Measurements from ENCODE around the gene TPK1. TPM values are rescaled to one million over a fixed set of nuclear protein-coding genes. Genes with fewer than 3 reads are reported as not detected.
A peak's percentile ranks its signal among the peaks of the same experiment; 100 is the strongest.
"Not testable (repeated sequence)": the region's sequence is repeated elsewhere in the genome, so short reads cannot be mapped to it uniquely, and the experiment has no call there.

Gene TPK1
- total RNA-seq, 8 experiments from 2014 or later, result 3.9 to 18.0 (median 8.4) TPM

- ATAC-seq (replicated peaks in 6 of 8), result no peak
- in situ Hi-C loops (cut with MboI; ENCODE audit: low pct_unique_long_range_greater_than_20kb in 2 of 9, low sequenced_read_pairs in 9 of 9, unreplicated experiment in 9 of 9), result no loop called here
- WGBS, 10 experiments, result 0 to 91% (median 35%) methylated on average over 1 to 2 of the region's 2 CpGs; no CpG with 5 or more reads in 2 of the 10 experiments
- H3K4me3 ChIP-seq, result no peak overlapping the region
- H3K4me1 ChIP-seq (replicated peaks in 1 of 2), result no peaks in the 10 kb centered on the region
- H3K27ac ChIP-seq, result no peak overlapping the region
Observed at GRCh38 chr7:144628176-144628575, 207.7 kb downstream of the TPK1 start.

GRCh38 chr7:144622745-144623144 is 213.1 kb downstream of the TPK1 start:
- 8 to 93% (median 78%) methylated on average over 2 to 3 of the region's 3 CpGs; no CpG with 5 or more reads in 1 of the 10 experiments for WGBS, 10 experiments
- Histone ChIP-seq H3K4me3 (no peak overlapping the region), H3K27ac (no peak overlapping the region), H3K4me1 (replicated peaks in 1 of 2) (no peaks in the 10 kb centered on the region)
- in situ Hi-C loops (cut with MboI; ENCODE audit: low pct_unique_long_range_greater_than_20kb in 2 of 9, low sequenced_read_pairs in 9 of 9, unreplicated experiment in 9 of 9), result no loop called here
- peak in 1 of 8 experiments; percentile 74 for ATAC-seq (replicated peaks in 6 of 8)

- in situ Hi-C loops (cut with MboI; ENCODE audit: low pct_unique_long_range_greater_than_20kb in 2 of 9, low sequenced_read_pairs in 9 of 9, unreplicated experiment in 9 of 9), result no loop called here
- Histone ChIP-seq H3K27ac (no peak overlapping the region), H3K4me3 (no peak overlapping the region), H3K4me1 (replicated peaks in 1 of 2) (no peaks in the 10 kb centered on the region)
- WGBS, 10 experiments, result 20 to 100% (median 73%) methylated on average over 1 to 3 of the region's 3 CpGs
- ATAC-seq (replicated peaks in 6 of 8), result no peak
Observed at GRCh38 chr7:144606261-144606660, 229.6 kb downstream of the TPK1 start.

DNA sequence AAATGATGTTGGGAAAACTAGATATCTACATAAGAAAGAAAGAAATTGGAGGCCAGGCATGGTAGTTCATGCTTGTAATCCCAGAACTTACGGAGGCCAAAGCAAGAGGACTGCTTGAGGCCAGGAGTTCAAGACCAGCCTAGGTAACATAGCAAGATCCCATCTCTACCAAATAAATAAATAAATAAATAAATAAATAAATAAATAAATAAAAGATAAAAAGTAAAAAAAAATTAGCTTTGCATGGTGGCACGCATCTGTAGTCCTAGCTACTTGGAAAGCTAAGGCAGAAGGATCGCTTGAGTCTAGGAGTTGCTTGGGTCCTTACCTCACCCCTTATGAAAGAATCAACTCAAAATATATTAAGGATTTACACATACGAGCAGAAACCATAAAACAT is 238.9 kb downstream of the TPK1 start:
- Histone ChIP-seq H3K4me3 (no peak overlapping the region), H3K27ac (no peak overlapping the region), H3K4me1 (replicated peaks in 1 of 2) (no peaks in the 10 kb centered on the region)
- whole genome bisulfite sequencing, 10 experiments, result 31 to 100% (median 83%) methylated on average over 1 to 4 of the region's 4 CpGs
- in situ Hi-C loops (cut with MboI; ENCODE audit: low pct_unique_long_range_greater_than_20kb in 2 of 9, low sequenced_read_pairs in 9 of 9, unreplicated experiment in 9 of 9), result no loop called here
- no peak for ATAC-seq (replicated peaks in 6 of 8)

DNA sequence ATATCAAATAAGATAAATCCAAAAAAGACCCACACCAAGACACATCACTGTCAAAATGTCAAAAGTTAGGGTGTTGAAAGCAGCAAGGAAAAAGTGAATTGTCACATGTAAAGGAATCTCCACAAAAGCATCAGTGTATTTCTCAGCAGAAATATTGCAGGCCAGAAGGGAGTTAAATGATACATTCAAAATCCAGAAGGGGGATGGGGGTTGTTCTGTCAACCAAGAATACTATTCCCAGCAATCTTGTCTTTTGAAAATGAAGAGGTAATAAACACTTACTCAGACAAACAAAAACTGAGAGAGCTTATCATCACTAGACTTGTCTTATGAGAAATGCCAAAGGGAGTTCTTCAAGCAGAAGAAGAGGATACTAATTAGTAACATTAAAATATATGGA is 241.3 kb downstream of the TPK1 start:
- H3K4me1 ChIP-seq (replicated peaks in 1 of 2), result no peaks in the 10 kb centered on the region
- ATAC-seq (replicated peaks in 6 of 8), result no peak
- no peak overlapping the region for H3K4me3 ChIP-seq
- in situ Hi-C loops (cut with MboI; ENCODE audit: low pct_unique_long_range_greater_than_20kb in 2 of 9, low sequenced_read_pairs in 9 of 9, unreplicated experiment in 9 of 9), result no loop called here
- no peak overlapping the region for H3K27ac ChIP-seq

GRCh38 chr7:144588559-144589051 is 247.2 kb downstream of the TPK1 start:
- Histone ChIP-seq H3K27ac (no peak overlapping the region), H3K4me3 (no peak overlapping the region), H3K4me1 (replicated peaks in 1 of 2) (no peaks in the 10 kb centered on the region)
- in situ Hi-C loops (cut with MboI; ENCODE audit: low pct_unique_long_range_greater_than_20kb in 2 of 9, low sequenced_read_pairs in 9 of 9, unreplicated experiment in 9 of 9), result no loop called here
- ATAC-seq (replicated peaks in 6 of 8), result no peak
- WGBS, 10 experiments, result 0 to 96% (median 80%) methylated on average over 2 to 4 of the region's 4 CpGs

DNA sequence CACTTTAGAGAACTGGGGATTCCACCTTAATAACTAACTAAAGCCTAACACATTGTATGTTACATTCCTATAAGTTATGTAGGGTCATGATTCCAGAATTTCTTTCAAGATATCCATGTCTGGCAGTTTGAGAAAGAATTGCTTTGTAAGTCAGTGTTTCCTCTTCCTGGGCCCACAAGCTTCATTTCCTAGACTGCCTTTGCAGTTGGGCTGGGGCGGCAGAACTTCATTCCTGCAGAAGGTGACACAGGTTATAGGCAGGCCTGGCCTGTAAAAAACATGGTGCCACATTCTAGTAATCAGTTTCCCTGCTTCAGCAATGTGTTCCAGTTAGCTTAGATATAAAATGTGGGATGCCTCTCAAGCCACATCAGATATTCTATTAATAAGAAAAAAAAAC is 248.2 kb downstream of the TPK1 start:
- no peak overlapping the region for H3K4me3 ChIP-seq
- H3K27ac ChIP-seq, result no peak overlapping the region
- H3K4me1 ChIP-seq (replicated peaks in 1 of 2), result no peaks in the 10 kb centered on the region
- 11 to 100% (median 67%) methylated on average over 1 of the region's 1 CpG; no CpG with 5 or more reads in 3 of the 10 experiments for WGBS, 10 experiments
- ATAC-seq (replicated peaks in 6 of 8), result no peak
- in situ Hi-C loops (cut with MboI; ENCODE audit: low pct_unique_long_range_greater_than_20kb in 2 of 9, low sequenced_read_pairs in 9 of 9, unreplicated experiment in 9 of 9), result no loop called here

DNA sequence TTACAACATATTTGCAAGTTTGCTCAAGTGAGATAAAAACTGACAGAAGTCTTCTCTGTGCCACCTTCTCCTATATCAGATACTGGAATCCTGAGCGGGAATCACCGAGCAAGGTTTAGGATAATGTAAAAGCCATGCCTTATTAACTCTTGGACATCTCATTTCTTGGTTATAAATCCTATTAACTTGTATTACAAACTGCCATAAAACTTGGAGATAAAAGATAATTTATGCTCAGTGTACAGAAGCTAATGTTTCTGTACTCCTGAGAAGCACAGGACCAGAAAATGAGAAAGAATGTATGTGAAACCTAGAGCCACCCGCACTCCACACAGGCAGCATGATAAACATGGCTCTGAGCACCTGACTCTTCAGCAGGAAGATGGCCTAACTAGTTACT is 251.1 kb downstream of the TPK1 start:
- H3K27ac ChIP-seq, result no peak overlapping the region
- WGBS, 10 experiments, result 46 to 95% (median 92%) methylated on average over 1 to 3 of the region's 3 CpGs; no CpG with 5 or more reads in 3 of the 10 experiments
- in situ Hi-C loops (cut with MboI; ENCODE audit: low pct_unique_long_range_greater_than_20kb in 2 of 9, low sequenced_read_pairs in 9 of 9, unreplicated experiment in 9 of 9), result no loop called here
- no peaks in the 10 kb centered on the region for H3K4me1 ChIP-seq (replicated peaks in 1 of 2)
- no peak overlapping the region for H3K4me3 ChIP-seq
- ATAC-seq (replicated peaks in 6 of 8), result peak in 1 of 8 experiments; percentile 17

GRCh38 chr7:144579687-144580086 is 256.2 kb downstream of the TPK1 start:
- in situ Hi-C loops (cut with MboI; ENCODE audit: low pct_unique_long_range_greater_than_20kb in 2 of 9, low sequenced_read_pairs in 9 of 9, unreplicated experiment in 9 of 9), result no loop called here
- no peaks in the 10 kb centered on the region for H3K4me1 ChIP-seq (replicated peaks in 1 of 2)
- ATAC-seq (replicated peaks in 6 of 8), result no peak
- WGBS, 10 experiments, result 0 to 100% (median 73%) methylated on average over 1 of the region's 1 CpG; no CpG with 5 or more reads in 2 of the 10 experiments
- no peak overlapping the region for H3K4me3 ChIP-seq
- no peak overlapping the region for H3K27ac ChIP-seq

- ATAC-seq (replicated peaks in 6 of 8), result no peak
- Histone ChIP-seq H3K4me1 (replicated peaks in 1 of 2) (no peaks in the 10 kb centered on the region), H3K4me3 (no peak overlapping the region), H3K27ac (no peak overlapping the region)
- in situ Hi-C loops (cut with MboI; ENCODE audit: low pct_unique_long_range_greater_than_20kb in 2 of 9, low sequenced_read_pairs in 9 of 9, unreplicated experiment in 9 of 9), result no loop called here
- WGBS, 10 experiments, result 60 to 100% (median 89%) methylated on average over 1 to 3 of the region's 3 CpGs; no CpG with 5 or more reads in 1 of the 10 experiments
Observed at GRCh38 chr7:144575456-144575855, 260.4 kb downstream of the TPK1 start.

DNA sequence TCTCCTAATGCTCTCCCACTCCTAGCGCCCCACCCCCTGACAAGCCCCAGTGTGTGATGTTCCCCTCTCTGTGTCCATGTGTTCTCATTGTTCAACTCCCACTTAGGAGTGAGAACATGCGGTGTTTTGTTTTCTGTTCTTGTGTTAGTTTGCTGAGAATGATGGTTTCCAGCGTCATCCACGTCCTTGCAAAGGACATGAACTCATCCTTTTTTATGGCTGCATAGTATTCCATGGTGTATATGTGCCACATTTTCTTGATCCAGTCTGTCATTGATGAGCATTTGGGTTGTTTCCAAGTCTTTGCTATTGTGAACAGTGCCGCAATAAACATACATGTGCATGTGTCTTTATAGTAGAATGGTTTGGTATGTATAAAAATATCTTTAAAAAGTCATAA is 261.1 kb downstream of the TPK1 start:
- in situ Hi-C loops (cut with MboI; ENCODE audit: low pct_unique_long_range_greater_than_20kb in 2 of 9, low sequenced_read_pairs in 9 of 9, unreplicated experiment in 9 of 9); ATAC-seq (replicated peaks in 6 of 8): not testable (repeated sequence)
- 20 to 100% (median 71%) methylated on average over 1 to 4 of the region's 5 CpGs; no CpG with 5 or more reads in 2 of the 10 experiments for WGBS, 10 experiments

DNA sequence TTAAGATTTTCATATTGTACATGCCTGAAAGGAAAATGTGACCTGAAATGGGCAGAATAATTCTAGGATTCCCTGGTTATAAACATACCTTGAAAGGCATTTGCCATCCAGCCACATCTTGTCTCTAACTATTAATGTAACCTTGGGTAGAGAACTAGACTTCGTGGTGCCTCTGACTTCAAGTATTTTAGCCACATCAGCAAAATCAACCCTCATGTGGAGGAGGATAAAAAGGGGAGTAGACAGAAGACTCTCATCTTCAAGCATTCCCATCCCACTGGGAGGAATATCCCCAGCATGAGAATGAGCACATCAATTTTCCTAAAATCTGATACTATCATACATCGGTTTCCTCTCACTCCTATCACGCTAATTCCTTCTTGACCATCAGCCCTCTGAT is 267.6 kb downstream of the TPK1 start:
- Histone ChIP-seq H3K27ac (no peak overlapping the region), H3K4me1 (replicated peaks in 1 of 2) (no peaks in the 10 kb centered on the region), H3K4me3 (no peak overlapping the region)
- WGBS, 10 experiments, result 44 to 100% (median 66%) methylated on average over 1 to 3 of the region's 3 CpGs; no CpG with 5 or more reads in 2 of the 10 experiments
- in situ Hi-C loops (cut with MboI; ENCODE audit: low pct_unique_long_range_greater_than_20kb in 2 of 9, low sequenced_read_pairs in 9 of 9, unreplicated experiment in 9 of 9), result no loop called here
- ATAC-seq (replicated peaks in 6 of 8), result no peak

More for the DNA sequence above, 261.1 kb downstream of the TPK1 start:
- H3K4me1 ChIP-seq (replicated peaks in 1 of 2); H3K27ac ChIP-seq; H3K4me3 ChIP-seq: not testable (repeated sequence)

GRCh38 chr7:144565586-144565985 is 270.3 kb downstream of the TPK1 start:
- Histone ChIP-seq H3K4me3 (no peak overlapping the region), H3K4me1 (replicated peaks in 1 of 2) (no peaks in the 10 kb centered on the region), H3K27ac (no peak overlapping the region)
- WGBS, 10 experiments, result 0 to 86% (median 62%) methylated on average over 1 to 4 of the region's 4 CpGs
- no peak for ATAC-seq (replicated peaks in 6 of 8)
- in situ Hi-C loops (cut with MboI; ENCODE audit: low pct_unique_long_range_greater_than_20kb in 2 of 9, low sequenced_read_pairs in 9 of 9, unreplicated experiment in 9 of 9), result no loop called here

- 0 to 100% (median 80%) methylated on average over 1 to 7 of the region's 7 CpGs; no CpG with 5 or more reads in 1 of the 10 experiments for WGBS, 10 experiments
- ATAC-seq (replicated peaks in 6 of 8), result no peak
- in situ Hi-C loops (cut with MboI; ENCODE audit: low pct_unique_long_range_greater_than_20kb in 2 of 9, low sequenced_read_pairs in 9 of 9, unreplicated experiment in 9 of 9), result no loop called here
- no peak overlapping the region for H3K4me3 ChIP-seq
- no peaks in the 10 kb centered on the region for H3K4me1 ChIP-seq (replicated peaks in 1 of 2)
- H3K27ac ChIP-seq, result no peak overlapping the region
Observed at GRCh38 chr7:144549861-144550260, 286.0 kb downstream of the TPK1 start.
